ENCODE measurements around the gene CPHXL.

DNA sequence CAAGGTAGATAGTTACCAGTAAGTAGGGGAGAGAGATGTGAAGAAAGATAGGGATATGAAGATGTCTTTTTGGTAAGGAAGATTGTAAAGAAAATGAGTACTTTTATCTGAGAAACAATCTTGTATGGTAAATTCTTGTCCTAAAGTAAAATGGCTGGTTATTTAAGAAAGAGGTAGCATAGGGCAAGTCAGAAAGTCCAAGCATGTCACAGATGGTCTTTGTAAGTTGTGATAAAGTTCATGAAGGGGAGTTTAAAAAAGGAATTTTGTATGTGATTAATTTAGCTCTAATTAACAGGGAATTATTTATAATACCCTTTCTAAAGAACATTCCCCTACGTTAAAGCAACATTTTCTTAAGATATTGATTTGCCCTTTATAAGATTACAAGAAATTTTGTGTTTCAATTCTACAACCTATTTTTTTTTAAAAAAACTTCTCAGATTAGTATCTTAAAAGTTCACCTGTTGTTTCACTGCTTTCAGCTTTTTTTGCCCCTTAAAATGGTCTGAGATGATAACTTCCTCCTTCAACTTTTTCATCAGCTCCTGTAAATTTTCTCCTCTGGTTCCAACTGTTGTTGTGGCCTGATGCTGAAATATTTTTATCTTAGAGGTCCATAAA lies 16.2 kb upstream of the CPHXL start:
- no peak for TF ChIP-seq ZNF8 (CRISPR knock-in tag; IDR thresholded peaks at IDR 0.05)
- TF ChIP-seq TCF4 (CRISPR knock-in tag; IDR thresholded peaks at IDR 0.05; ENCODE audit: borderline replicate concordance): no peak
- TF ChIP-seq BACH2 (CRISPR knock-in tag; IDR thresholded peaks at IDR 0.05; ENCODE audit: borderline replicate concordance): no peak
- TF ChIP-seq, protein P1, sequence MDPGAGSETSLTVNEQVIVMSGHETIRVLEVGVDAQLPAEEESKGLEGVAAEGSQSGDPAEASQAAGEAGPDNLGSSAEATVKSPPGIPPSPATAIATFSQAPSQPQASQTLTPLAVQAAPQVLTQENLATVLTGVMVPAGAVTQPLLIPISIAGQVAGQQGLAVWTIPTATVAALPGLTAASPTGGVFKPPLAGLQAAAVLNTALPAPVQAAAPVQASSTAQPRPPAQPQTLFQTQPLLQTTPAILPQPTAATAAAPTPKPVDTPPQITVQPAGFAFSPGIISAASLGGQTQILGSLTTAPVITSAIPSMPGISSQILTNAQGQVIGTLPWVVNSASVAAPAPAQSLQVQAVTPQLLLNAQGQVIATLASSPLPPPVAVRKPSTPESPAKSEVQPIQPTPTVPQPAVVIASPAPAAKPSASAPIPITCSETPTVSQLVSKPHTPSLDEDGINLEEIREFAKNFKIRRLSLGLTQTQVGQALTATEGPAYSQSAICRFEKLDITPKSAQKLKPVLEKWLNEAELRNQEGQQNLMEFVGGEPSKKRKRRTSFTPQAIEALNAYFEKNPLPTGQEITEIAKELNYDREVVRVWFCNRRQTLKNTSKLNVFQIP (CRISPR knock-in tag; IDR thresholded peaks at IDR 0.05; ENCODE audit: borderline replicate concordance, low read depth): no peak
- no peak for TF ChIP-seq ARNTL (CRISPR knock-in tag; IDR thresholded peaks at IDR 0.05; ENCODE audit: borderline replicate concordance, low read depth)
- TF ChIP-seq, protein P2, sequence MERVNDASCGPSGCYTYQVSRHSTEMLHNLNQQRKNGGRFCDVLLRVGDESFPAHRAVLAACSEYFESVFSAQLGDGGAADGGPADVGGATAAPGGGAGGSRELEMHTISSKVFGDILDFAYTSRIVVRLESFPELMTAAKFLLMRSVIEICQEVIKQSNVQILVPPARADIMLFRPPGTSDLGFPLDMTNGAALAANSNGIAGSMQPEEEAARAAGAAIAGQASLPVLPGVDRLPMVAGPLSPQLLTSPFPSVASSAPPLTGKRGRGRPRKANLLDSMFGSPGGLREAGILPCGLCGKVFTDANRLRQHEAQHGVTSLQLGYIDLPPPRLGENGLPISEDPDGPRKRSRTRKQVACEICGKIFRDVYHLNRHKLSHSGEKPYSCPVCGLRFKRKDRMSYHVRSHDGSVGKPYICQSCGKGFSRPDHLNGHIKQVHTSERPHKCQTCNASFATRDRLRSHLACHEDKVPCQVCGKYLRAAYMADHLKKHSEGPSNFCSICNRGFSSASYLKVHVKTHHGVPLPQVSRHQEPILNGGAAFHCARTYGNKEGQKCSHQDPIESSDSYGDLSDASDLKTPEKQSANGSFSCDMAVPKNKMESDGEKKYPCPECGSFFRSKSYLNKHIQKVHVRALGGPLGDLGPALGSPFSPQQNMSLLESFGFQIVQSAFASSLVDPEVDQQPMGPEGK (CRISPR knock-in tag; IDR thresholded peaks at IDR 0.05; ENCODE audit: borderline replicate concordance): no peak
- no peak for TF ChIP-seq ZNF70 (CRISPR knock-in tag; IDR thresholded peaks at IDR 0.05)
- TF ChIP-seq, protein P3, sequence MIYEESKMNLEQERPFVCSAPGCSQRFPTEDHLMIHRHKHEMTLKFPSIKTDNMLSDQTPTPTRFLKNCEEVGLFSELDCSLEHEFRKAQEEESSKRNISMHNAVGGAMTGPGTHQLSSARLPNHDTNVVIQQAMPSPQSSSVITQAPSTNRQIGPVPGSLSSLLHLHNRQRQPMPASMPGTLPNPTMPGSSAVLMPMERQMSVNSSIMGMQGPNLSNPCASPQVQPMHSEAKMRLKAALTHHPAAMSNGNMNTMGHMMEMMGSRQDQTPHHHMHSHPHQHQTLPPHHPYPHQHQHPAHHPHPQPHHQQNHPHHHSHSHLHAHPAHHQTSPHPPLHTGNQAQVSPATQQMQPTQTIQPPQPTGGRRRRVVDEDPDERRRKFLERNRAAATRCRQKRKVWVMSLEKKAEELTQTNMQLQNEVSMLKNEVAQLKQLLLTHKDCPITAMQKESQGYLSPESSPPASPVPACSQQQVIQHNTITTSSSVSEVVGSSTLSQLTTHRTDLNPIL (CRISPR knock-in tag; IDR thresholded peaks at IDR 0.05; ENCODE audit: low read depth): no peak
- no peak for TF ChIP-seq ZFP30 (CRISPR knock-in tag; IDR thresholded peaks at IDR 0.05)
- TF ChIP-seq OSR1 (CRISPR knock-in tag; IDR thresholded peaks at IDR 0.05): no peak
- TF ChIP-seq, protein P4, sequence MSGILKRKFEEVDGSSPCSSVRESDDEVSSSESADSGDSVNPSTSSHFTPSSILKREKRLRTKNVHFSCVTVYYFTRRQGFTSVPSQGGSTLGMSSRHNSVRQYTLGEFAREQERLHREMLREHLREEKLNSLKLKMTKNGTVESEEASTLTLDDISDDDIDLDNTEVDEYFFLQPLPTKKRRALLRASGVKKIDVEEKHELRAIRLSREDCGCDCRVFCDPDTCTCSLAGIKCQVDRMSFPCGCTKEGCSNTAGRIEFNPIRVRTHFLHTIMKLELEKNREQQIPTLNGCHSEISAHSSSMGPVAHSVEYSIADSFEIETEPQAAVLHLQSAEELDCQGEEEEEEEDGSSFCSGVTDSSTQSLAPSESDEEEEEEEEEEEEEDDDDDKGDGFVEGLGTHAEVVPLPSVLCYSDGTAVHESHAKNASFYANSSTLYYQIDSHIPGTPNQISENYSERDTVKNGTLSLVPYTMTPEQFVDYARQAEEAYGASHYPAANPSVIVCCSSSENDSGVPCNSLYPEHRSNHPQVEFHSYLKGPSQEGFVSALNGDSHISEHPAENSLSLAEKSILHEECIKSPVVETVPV (CRISPR knock-in tag; IDR thresholded peaks at IDR 0.05): no peak
- TF ChIP-seq ISL1 (CRISPR knock-in tag; IDR thresholded peaks at IDR 0.05): no peak
